OCI-LY3 (cell line): ENCODE measurements around the gene CDT1.

Experiments
- CTCF ChIP-seq: fragments of 200-600, 300-600 bp; sonication (generic); IDR thresholded peaks from 2 replicates; pipeline ENCODE4 v1.5.1; 2014; ENCODE audit warnings: antibody characterized with exemption, low read length, low read depth
- EZH2phosphoT487 ChIP-seq: fragments of 200-600 bp; shearing (Covaris generic); IDR thresholded peaks from 2 replicates; pipeline ENCODE4 v1.6.1; 2018; ENCODE audit warnings: antibody characterized with exemption, mixed run types, low read depth

- TF ChIP-seq CTCF (no peak), EZH2phosphoT487 (no peak)
These were observed 24.0 kb upstream of the CDT1 start for GRCh38 chr16:88779406-88780141.
